AG08396 (cell line): ENCODE data around the gene SNX21.
"Not testable (repeated sequence)": the region's sequence is repeated elsewhere in the genome, so short reads cannot be mapped to it uniquely, and the experiment has no call there.

ENCODE experiments used
- DNase-seq: peaks from one replicate; pipeline ENCODE4 v3.0.0; 2012; ENCODE audit warnings: low spot score, mixed read lengths

SNX21 gene

GRCh38 chr20:45822857-45823256 is 10.7 kb upstream of the SNX21 start:
- DNase-seq = peak; percentile 56

- DNase-seq = peak; percentile 53
These were observed 9.4 kb upstream of the SNX21 start for GRCh38 chr20:45823949-45824835.

- peak; percentile 56 for DNase-seq
These were observed 7.1 kb upstream of the SNX21 start for GRCh38 chr20:45826381-45827019.

GRCh38 chr20:45827030-45827652 is 6.5 kb upstream of the SNX21 start, which contains the start of gene TNNC2:
TNNC2 (minus strand) TSS chr20:45827312; CDS start chr20:45827248, 64 bp downstream.
- DNase-seq = no peak

- DNase-seq = no peak
These were observed 5.9 kb upstream of the SNX21 start for GRCh38 chr20:45827712-45828111.

GRCh38 chr20:45828589-45828988 is 5.0 kb upstream of the SNX21 start:
- no peak for DNase-seq

GRCh38 chr20:45829673-45830106 is 3.9 kb upstream of the SNX21 start:
- not testable (repeated sequence) for DNase-seq

GRCh38 chr20:45832619-45833018 is 980 bp upstream of the SNX21 start:
- no peak for DNase-seq

- peak; percentile 89 for DNase-seq
These were observed 541 bp downstream of the SNX21 start for GRCh38 chr20:45833883-45834796.

GRCh38 chr20:45834797-45835161 is 1.2 kb downstream of the SNX21 start:
- DNase-seq = no peak

- DNase-seq = no peak
These were observed 1.7 kb downstream of the SNX21 start for GRCh38 chr20:45835329-45835765.

- peak; percentile 70 for DNase-seq
These were observed 2.2 kb downstream of the SNX21 start for GRCh38 chr20:45835825-45836224.

GRCh38 chr20:45836841-45837240 is 3.2 kb downstream of the SNX21 start:
- no peak for DNase-seq

- DNase-seq = no peak
These were observed 7.2 kb downstream of the SNX21 start for GRCh38 chr20:45840700-45841198.

- no peak for DNase-seq
These were observed 8.0 kb downstream of the SNX21 start for GRCh38 chr20:45841407-45842129.

- peak; percentile 53 for DNase-seq
These were observed 8.7 kb downstream of the SNX21 start for GRCh38 chr20:45842169-45842812.

GRCh38 chr20:45843506-45843905 is 9.9 kb downstream of the SNX21 start:
- no peak for DNase-seq

- DNase-seq = no peak
These were observed 11.9 kb downstream of the SNX21 start for GRCh38 chr20:45845452-45845851.

- DNase-seq = no peak
These were observed 14.8 kb downstream of the SNX21 start for GRCh38 chr20:45848421-45848820.

- no peak for DNase-seq
These were observed 15.5 kb downstream of the SNX21 start for GRCh38 chr20:45848969-45849582.
